Thyroid gland (tissue), 4 donors: Measurements from ENCODE around the gene SPAG5. TPM values are rescaled to one million over a fixed set of nuclear protein-coding genes. Genes with fewer than 3 reads are reported as not detected.

ENCODE experiments used
- DNase-seq, 2 donors: peaks; one replicate each; pipeline ENCODE4 v3.0.0-alpha.2; 2019
- H3K27ac ChIP-seq, 3 donors: fragments of 200-600 bp; sonication (generic); 1 replicate in 2 of 3; 2 replicates in 1 of 3; pipeline ENCODE4 v1.5.1; 2016 to 2019; ENCODE audit warnings: mild to moderate bottlenecking in 1 of 3, moderate library complexity in 1 of 3
- H3K27me3 ChIP-seq: fragments of 200-600 bp; sonication (generic); one replicate; pipeline ENCODE4 v1.5.1; 2019
- H3K36me3 ChIP-seq, 2 donors: fragments of 200-600 bp; sonication (generic); one replicate each; pipeline ENCODE4 v1.5.1; 2016 to 2019
- H3K4me1 ChIP-seq, 2 donors: fragments of 200-600 bp; sonication (generic); one replicate each; pipeline ENCODE4 v1.5.1; 2017 to 2019
- H3K4me3 ChIP-seq, 3 donors: fragments of 200-600 bp; sonication (generic); replicated peaks in 1 of 3; 1 replicate in 2 of 3; 2 replicates in 1 of 3; pipeline ENCODE4 v1.5.1; 2016; ENCODE audit warnings: mild to moderate bottlenecking in 1 of 3
- H3K9me3 ChIP-seq: fragments of 200-600 bp; sonication (generic); one replicate; pipeline ENCODE4 v1.5.1; 2017
- POLR2A ChIP-seq, 2 donors: fragments of 450-650 bp; IDR thresholded peaks; one replicate each; pipeline ENCODE4 v1.6.1; 2017; ENCODE audit warnings: antibody characterized with exemption in 2 of 2, mild to moderate bottlenecking in 2 of 2, moderate library complexity in 1 of 2
- WGBS, 2 donors: methylation state at CpG; one replicate each; pipeline ENCODE4 v1.1.5; 2017; 5-methylcytosine and 5-hydroxymethylcytosine counted together
- intact Hi-C: fragments of 100-400 bp; cut with DNase I; formaldehyde crosslinking; loops from one replicate; pipeline ENCODE4 v1.15.1; 2023
- total RNA-seq, 4 donors: library from RNA; depleted of rRNA; stranded (reverse); fragments of >200 nt; gene quantifications; one replicate each; pipeline ENCODE4 v1.2.3, GENCODE V29; 2016
- TF ChIP-seq, protein P1 (sequence below), 6 experiments: fragments of 200-600 bp in 3 of 6; fragments of 450-650 bp in 3 of 6; sonication (generic) in 3 of 6; IDR thresholded peaks; one replicate each; pipeline ENCODE4 v1.5.1; 2016 to 2019; ENCODE audit warnings: antibody characterized with exemption in 6 of 6, mild to moderate bottlenecking in 2 of 6, inconsistent platforms in 1 of 6, moderate library complexity in 1 of 6

The SPAG5 gene
- total RNA-seq, 4 donors from 2014 or later, result 4.4 to 27.0 (median 9.9) TPM

GRCh38 chr17:28536532-28537218 lies 62.1 kb downstream of the SPAG5 start:
- no peaks in the 10 kb centered on the region for H3K27me3 ChIP-seq
- no peak for TF ChIP-seq POLR2A (IDR thresholded peaks at IDR 0.05)
- TF ChIP-seq, protein P1, sequence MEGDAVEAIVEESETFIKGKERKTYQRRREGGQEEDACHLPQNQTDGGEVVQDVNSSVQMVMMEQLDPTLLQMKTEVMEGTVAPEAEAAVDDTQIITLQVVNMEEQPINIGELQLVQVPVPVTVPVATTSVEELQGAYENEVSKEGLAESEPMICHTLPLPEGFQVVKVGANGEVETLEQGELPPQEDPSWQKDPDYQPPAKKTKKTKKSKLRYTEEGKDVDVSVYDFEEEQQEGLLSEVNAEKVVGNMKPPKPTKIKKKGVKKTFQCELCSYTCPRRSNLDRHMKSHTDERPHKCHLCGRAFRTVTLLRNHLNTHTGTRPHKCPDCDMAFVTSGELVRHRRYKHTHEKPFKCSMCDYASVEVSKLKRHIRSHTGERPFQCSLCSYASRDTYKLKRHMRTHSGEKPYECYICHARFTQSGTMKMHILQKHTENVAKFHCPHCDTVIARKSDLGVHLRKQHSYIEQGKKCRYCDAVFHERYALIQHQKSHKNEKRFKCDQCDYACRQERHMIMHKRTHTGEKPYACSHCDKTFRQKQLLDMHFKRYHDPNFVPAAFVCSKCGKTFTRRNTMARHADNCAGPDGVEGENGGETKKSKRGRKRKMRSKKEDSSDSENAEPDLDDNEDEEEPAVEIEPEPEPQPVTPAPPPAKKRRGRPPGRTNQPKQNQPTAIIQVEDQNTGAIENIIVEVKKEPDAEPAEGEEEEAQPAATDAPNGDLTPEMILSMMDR (IDR thresholded peaks at IDR 0.05), result no peak
- H3K36me3 ChIP-seq, result no peaks in the 10 kb centered on the region
- H3K27ac ChIP-seq, result no peak overlapping the region
- H3K9me3 ChIP-seq, result no peaks in the 10 kb centered on the region
- intact Hi-C loops, result no loop called here
- no peak overlapping the region for H3K4me3 ChIP-seq
- peaks cover 0 to 7% of the 10 kb centered on the region in 2 donors for H3K4me1 ChIP-seq
- WGBS, 2 donors, result 64 to 77% methylated on average over 7 to 9 of the region's 9 CpGs
- DNase-seq, result no peak

DNA sequence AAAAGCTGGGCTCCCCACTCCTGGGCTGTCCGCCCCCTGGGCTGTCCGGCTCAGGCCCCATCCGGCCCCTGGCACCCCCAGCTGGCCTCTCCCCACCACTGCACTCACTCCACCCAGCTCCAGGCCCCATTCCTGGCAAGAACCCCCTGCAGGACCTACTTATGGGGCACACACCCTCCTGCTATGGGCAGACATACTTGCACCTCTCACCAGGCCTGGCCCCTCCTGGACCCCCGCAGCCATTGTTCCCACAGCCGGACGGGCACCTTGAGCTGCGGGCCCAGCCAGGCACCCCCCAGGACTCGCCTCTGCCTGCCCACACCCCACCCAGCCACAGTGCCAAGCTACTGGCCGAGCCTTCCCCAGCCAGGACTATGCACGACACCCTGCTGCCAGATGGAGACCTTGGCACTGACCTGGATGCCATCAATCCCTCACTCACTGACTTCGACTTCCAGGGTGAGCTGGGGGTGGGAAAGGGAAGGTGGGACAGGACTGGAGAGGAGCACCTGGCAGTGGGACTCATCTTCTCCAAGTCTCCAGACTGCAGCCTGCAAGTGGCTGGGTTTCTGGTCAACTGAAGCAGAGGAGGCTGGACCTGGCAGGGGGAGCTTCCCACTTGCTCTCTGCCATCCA lies 64.0 kb downstream of the SPAG5 start:
- Histone ChIP-seq H3K36me3 (no peaks in the 10 kb centered on the region), H3K4me1 (peaks cover 0 to 7% of the 10 kb centered on the region in 2 donors), H3K27ac (no peak overlapping the region), H3K4me3 (no peak overlapping the region), H3K27me3 (no peaks in the 10 kb centered on the region), H3K9me3 (no peaks in the 10 kb centered on the region)
- TF ChIP-seq POLR2A (IDR thresholded peaks at IDR 0.05), result no peak
- TF ChIP-seq, protein P1 (IDR thresholded peaks at IDR 0.05), result no peak
- no peak for DNase-seq
- WGBS, 2 donors, result 93 to 95% methylated on average over 5 to 11 of the region's 11 CpGs
- intact Hi-C loops, result no loop called here

GRCh38 chr17:28533091-28533807 lies 65.6 kb downstream of the SPAG5 start:
- Histone ChIP-seq H3K4me1 (peaks cover 0 to 8% of the 10 kb centered on the region in 2 donors), H3K9me3 (no peaks in the 10 kb centered on the region), H3K36me3 (no peaks in the 10 kb centered on the region), H3K27ac (no peak overlapping the region), H3K4me3 (no peak overlapping the region), H3K27me3 (no peaks in the 10 kb centered on the region)
- no peak for TF ChIP-seq POLR2A (IDR thresholded peaks at IDR 0.05)
- TF ChIP-seq, protein P1 (IDR thresholded peaks at IDR 0.05), result no peak
- 68 to 80% methylated on average over 13 to 16 of the region's 16 CpGs for WGBS, 2 donors
- peak; percentile 43 to 46 for DNase-seq
- intact Hi-C loops, result no loop called here

DNA sequence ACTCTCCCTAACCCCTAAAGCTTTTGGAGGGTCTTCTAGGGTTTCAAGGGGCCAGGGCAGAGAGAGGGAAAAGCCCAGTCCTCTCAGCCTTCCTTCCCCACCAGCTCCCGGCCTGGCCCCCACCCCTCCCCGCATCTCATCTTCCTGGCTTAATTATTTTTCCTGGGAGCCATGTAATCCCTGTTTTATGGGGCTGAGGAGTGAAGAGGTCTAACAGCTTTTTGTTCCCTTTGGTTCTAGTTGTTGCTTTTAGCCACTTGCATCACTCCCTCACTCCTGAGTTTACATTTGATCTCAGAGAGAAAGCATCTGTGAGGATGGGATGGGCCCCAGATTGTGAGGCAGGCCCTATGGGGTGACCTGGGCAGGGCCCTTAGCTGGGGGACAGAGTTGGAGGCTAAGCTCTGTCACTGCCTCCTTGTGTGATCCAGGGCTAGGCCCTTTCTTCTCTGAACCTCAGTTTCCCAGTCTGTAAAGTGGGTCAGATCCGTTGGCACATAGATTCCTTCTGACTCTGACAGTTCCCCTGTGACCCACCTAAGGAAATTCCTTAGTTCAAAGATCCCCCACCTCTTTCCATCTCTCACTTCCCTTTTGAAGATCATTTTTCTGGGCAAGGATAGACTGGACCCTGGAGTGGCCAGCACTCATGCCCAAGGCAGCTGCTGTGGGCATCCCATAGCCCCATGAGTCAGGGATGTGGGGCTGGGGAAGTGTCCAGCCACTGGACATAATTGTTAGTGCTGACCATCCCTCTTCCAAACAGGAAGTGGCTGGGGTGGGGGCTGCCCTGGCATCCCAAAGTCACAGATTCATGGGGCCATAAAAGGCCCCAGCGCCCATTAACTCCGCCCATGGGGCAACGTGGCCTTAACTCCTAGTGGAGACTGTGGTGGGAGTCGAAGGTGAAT lies 66.5 kb downstream of the SPAG5 start:
- intact Hi-C loops, result no loop called here
- H3K36me3 ChIP-seq, result no peaks in the 10 kb centered on the region
- H3K9me3 ChIP-seq, result no peaks in the 10 kb centered on the region
- H3K27me3 ChIP-seq, result no peaks in the 10 kb centered on the region
- no peak overlapping the region for H3K27ac ChIP-seq
- peaks cover 7 to 18% of the 10 kb centered on the region in 2 donors for H3K4me1 ChIP-seq
- H3K4me3 ChIP-seq, result no peak overlapping the region
- TF ChIP-seq, protein P1 (IDR thresholded peaks at IDR 0.05), result no peak
- no peak for TF ChIP-seq POLR2A (IDR thresholded peaks at IDR 0.05)
- DNase-seq, result no peak
- 74 to 81% methylated on average over 3 to 7 of the region's 7 CpGs for WGBS, 2 donors
